Endothelial cell of umbilical vein (primary cell): ENCODE data around the gene C16orf90.

Source experiments
- EZH2 ChIP-seq: IDR thresholded peaks from 2 replicates; pipeline ENCODE4 v1.6.1; 2012; ENCODE audit warnings: borderline replicate concordance, low read depth, mild to moderate bottlenecking, moderate library complexity, low read length, inconsistent platforms; ENCODE audit not compliant: severe bottlenecking
- JUN ChIP-seq: IDR thresholded peaks from 2 replicates; pipeline ENCODE4 v1.6.1; 2011; ENCODE audit warnings: borderline replicate concordance, low read depth; ENCODE audit not compliant: insufficient read length, insufficient read depth
- MAX ChIP-seq: IDR thresholded peaks from 2 replicates; pipeline ENCODE4 v1.6.1; 2011; ENCODE audit not compliant: insufficient read depth, insufficient read length
- MYC ChIP-seq: IDR thresholded peaks from one replicate; pipeline ENCODE4 v1.6.1; 2011; ENCODE audit warnings: mild to moderate bottlenecking, low read depth, low read length
- POLR2A ChIP-seq: IDR thresholded peaks from 2 replicates; pipeline ENCODE4 v1.6.1; 2012; ENCODE audit warnings: low read depth, mild to moderate bottlenecking, control low read depth, low read length
- POLR2AphosphoS5 ChIP-seq: IDR thresholded peaks from 2 replicates; pipeline ENCODE4 v1.6.1; 2012; ENCODE audit warnings: low read depth, mild to moderate bottlenecking, control low read depth, low read length, moderate library complexity; ENCODE audit not compliant: insufficient read depth
- TF ChIP-seq, protein P1 (sequence below), 2 donors: IDR thresholded peaks; 1 replicate in 1 of 2; 2 replicates in 1 of 2; pipeline ENCODE4 v1.5.1; 2011; ENCODE audit warnings: low read length in 2 of 2, mild to moderate bottlenecking in 2 of 2, moderate library complexity in 2 of 2, control low read depth in 1 of 2, inconsistent platforms in 1 of 2, low read depth in 1 of 2; ENCODE audit not compliant: insufficient read depth in 1 of 2; ENCODE audit errors: extremely low read depth in 1 of 2

GRCh38 chr16:3484318-3485096 lies 10.8 kb downstream of the C16orf90 start:
- TF ChIP-seq, protein P1, sequence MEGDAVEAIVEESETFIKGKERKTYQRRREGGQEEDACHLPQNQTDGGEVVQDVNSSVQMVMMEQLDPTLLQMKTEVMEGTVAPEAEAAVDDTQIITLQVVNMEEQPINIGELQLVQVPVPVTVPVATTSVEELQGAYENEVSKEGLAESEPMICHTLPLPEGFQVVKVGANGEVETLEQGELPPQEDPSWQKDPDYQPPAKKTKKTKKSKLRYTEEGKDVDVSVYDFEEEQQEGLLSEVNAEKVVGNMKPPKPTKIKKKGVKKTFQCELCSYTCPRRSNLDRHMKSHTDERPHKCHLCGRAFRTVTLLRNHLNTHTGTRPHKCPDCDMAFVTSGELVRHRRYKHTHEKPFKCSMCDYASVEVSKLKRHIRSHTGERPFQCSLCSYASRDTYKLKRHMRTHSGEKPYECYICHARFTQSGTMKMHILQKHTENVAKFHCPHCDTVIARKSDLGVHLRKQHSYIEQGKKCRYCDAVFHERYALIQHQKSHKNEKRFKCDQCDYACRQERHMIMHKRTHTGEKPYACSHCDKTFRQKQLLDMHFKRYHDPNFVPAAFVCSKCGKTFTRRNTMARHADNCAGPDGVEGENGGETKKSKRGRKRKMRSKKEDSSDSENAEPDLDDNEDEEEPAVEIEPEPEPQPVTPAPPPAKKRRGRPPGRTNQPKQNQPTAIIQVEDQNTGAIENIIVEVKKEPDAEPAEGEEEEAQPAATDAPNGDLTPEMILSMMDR (IDR thresholded peaks at IDR 0.05; ENCODE audit: extremely low read depth in 1 of 2, insufficient read depth in 1 of 2, low read depth in 1 of 2, low read length in 2 of 2): no peak
- TF ChIP-seq POLR2A (no peak), POLR2AphosphoS5 (no peak), MAX (no peak), MYC (no peak), EZH2 (no peak), JUN (no peak)
